NK-92 (cell line): ENCODE data around the gene PCSK5.
"Not testable (repeated sequence)": the region's sequence is repeated elsewhere in the genome, so short reads cannot be mapped to it uniquely, and the experiment has no call there.

Experiments used
- DNase-seq: peaks from one replicate; lab custom pipeline; 2025; ENCODE audit not compliant: unreplicated experiment; lab: John Stamatoyannopoulos, UW

Gene PCSK5

DNA sequence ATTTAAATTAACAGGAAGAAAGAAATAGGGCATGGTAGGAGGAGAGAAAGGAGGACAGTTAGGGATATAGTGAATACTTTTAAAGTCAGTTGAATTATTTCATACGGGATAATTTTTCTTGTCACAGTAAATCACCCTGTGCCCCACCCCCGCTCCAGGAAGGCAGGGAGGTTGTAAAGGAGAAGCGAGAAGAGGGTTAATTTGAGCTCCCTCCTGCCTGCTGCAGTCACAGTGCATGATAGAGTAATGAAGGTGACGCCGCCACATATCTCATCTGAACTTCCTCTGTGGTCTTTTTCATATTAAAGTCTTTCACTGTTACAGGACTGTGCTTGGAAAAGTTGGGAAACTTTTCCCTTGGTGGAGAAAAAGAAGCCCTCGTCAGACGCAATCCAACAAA, 896 bp upstream of the PCSK5 start:
- DNase-seq = no peak

DNA sequence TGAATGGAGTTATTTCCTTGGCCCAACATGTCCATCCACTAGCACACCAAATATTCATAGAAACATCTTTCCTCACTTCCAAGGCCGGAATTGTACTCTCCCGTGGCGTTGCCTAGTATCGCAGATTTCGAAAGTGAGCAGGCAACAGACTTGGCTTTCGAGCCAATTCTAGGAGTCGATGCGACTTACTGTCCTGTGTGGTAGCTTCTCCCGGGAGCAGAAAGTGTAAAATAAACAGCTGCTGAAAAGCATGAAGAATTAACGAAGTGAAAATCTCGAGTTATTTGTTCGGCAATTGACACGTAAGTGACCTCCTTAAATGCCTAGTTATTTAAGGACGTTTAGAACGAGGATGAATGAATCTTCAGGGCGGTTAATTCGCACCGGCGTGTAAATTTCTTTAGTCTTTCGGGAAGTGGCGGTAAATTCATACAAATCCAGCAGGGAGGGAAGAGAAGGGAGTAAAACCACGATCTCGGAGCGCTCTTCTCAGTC, 449 bp upstream of the PCSK5 start:
- no peak for DNase-seq

DNA sequence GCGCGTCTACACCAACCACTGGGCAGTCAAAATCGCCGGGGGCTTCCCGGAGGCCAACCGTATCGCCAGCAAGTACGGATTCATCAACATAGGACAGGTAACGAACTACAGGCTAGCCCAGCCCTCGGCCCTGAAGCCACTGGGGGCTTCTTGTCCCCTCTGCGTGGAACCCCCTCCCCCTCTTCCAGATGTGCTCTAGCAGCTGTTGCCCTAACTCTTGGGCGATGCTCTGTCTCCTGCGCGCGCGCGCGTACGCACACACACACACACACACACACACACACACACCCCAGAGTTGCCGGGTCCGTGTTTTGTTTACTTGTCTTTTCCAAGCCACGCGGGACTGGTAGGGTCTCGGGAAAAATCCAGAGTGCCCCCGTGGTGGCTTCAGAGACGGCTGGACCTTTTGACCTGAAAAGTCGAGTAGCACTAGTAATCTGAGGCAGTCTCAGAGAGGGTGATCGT, 836 bp downstream of the PCSK5 start:
- no peak for DNase-seq

DNA sequence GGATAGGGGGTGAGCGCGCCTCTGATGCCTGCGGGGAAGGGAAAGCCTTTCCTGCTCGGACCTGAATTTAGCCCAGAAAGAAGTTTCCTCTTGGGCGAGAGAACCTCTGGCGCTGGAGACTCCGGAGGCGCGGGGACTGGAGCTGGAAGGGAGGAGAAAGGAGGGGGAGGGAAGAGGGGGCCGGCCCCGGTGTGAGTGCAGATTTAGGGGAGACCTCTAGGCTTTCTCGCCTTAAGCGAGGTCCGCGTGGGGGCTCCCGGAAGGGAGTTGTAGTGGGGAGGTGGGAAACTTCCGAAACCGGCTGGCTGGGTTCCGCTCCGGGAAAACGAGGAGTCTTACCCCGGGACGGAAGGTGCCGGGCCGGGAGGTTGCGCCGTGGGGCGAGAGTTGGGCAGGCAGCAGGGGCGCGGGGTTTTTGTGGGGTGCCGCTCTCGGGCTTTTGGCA, 1.3 kb downstream of the PCSK5 start:
- DNase-seq = no peak

DNA sequence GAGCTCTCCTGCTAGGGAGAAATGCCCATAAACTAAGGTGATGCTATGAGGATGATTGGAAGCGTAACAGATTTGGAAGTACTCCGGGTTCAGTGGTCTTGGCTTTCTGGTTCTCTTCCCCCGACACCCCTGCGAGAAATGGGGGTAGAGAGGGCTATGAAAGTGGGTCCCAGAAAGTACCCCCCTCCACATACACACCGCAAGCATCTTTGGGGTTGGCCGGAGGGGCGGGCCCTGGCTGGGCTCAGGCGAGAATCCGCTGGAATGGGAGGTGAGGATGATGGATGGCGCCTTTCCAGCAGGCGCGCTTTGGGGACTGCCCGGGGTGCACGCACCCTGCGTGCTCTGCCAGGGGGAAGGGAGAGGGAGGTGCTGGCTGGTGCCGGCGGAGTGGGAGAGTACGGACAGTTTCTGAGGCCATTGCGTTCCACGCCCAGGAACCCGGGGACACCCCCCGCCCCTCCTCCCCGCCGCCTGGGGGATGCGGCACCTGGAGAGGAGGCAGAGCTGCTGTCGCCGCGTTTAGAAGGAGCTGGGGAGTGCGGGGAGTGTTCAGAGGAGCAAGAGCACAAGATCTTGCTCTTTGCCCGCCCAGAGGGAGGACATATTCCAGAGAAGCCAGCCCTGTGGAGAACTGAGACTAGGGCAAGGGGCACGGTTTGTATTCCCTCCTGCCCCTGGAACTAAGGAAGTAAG, 1.9 kb downstream of the PCSK5 start:
- no peak for DNase-seq

DNA sequence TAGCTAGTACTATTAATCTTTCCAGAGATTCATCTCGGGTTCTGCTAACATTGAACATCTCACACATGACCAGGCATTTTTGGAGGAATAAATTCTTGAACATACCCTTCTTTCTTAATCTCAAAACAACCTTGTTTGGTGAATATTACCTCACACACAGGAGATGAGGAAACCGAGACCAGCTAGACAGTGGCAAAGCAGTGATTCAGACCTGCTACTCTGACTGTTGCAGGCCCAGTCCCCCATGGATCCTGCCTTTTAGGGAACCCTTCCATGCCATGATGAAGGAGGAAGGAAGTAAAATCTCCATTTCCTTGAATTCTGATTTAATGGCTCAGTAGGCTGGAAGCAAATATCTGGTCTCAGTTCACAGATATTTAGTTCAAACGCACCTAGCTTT, 2.6 kb downstream of the PCSK5 start:
- DNase-seq = no peak

DNA sequence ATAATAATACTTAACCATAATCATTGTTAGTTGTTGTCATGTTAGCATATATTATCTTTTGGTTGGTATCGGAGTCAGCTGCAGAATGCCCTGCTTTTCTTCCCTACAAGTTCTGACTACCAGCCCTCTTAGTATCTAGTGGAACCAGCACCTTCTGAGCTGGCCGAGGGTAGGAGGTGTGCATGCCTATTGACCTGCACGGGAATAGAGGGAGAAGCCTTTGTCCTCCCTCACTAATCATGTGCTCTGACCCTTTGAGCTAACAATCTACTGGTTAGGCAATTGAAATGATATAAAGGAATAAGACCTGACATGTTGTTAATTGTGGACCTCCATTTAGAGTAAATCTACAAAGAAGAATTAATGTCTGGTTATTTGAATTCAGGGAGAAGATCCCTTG, 4.1 kb downstream of the PCSK5 start:
- DNase-seq = no peak

DNA sequence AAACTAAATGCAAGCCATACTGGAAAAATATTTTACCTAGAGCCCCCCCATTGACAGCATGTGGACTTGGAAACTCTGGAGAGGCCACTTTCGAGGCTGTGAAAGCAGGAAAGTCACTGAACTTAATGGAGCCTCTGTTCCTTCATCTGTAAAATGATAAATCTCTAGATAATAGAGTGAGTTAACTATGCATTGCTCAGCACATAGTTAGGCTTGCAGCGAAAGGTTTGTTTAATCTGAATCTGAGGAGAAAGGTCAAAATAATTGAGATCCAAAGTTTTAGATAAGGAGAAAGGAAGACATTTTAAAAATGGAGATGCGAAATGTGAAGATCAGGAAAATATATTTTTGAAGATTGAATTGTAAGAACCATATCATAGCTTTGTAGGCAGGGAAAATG, 4.6 kb downstream of the PCSK5 start:
- DNase-seq = no peak

DNA sequence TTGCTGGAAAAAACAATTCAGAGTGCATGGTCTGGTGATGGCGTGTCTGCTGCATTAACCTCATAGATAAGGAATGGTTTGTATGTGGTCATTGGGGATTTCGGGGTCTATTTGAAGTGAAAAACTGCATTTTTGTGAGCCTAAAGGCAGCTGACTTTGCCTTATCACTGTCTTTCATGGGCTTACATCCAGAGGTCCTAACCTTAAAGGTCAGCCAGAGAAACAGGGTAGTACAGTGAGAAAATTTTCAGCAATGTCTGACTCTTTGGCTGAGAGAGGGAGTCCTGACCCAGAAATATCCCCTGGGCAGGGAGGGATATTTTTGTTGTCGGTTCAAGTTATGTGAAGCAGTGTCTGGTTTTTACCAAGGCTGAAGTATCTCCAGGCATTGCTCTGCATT, 5.7 kb downstream of the PCSK5 start:
- no peak for DNase-seq

DNA sequence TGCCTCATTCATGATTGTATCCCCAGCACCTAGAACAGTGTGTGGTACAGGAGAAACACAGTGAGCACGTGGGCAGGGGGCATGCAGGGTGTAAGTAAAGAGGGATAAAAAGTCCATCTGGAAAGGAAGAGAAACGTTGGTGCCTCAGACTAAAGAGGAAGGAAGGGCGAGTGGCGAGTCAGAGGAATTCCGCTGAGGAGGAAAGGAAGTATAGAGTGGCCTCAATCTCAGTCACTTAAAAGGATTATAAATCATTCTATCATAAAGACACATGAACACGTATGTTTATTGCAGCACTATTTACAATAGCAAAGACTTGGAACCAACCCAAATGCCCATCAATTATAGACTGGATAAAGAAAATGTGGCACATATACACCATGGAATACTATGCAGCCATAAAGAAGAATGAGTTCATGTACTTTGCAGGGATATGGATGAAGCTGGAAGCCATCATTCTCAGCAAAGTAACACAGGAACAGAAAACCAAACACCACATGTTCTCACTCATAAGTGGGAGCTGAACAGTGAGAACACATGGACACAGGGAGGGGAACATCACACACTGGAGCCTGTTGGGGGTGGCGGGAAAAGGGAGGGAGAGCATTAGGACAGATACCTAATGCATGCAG, 10.5 kb downstream of the PCSK5 start:
- not testable (repeated sequence) for DNase-seq

DNA sequence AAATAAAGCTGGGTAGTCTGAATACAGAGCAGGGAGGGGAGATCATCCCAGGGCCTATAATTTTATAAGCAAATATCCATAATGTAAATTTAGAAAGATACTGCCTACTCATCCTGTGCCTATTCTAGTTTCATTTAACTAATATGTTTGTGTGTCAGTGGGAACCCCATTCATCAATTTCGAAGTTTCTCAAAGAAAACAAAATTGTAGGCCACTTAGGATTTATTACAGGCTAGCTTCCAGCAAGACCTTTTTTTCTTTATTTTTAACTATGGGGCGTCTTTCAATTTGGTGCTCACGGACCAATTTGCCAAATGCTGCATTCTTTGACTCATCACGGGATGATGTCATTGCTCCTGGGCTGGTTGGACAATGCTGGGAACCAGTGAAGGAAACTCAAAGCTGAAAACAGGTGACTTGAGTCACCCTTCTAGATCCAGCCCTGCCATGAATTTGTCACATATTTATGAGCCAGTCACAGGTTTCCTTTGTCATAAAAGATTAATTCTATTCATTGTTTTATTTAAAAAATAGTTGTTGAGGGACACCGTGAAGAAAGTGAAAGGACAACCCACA, 13.4 kb downstream of the PCSK5 start:
- no peak for DNase-seq

DNA sequence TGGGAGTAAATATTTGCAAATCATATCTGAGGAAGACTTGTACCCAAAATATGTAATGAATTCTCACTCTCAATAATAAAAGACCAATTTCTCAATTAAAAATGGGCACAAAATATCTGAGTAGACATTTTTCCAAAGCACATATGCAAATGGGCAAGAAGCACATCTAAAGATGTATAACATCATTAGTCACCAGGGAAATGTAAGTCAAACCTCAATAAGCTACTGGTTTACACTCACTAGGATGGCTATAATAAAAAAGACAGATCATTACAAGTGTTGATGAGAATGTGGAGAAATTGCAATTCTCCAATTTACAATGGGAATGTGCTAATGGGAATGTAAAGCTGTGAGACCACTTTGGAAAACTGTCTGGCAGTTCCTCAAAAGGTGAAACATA, 13.9 kb downstream of the PCSK5 start:
- no peak for DNase-seq

DNA sequence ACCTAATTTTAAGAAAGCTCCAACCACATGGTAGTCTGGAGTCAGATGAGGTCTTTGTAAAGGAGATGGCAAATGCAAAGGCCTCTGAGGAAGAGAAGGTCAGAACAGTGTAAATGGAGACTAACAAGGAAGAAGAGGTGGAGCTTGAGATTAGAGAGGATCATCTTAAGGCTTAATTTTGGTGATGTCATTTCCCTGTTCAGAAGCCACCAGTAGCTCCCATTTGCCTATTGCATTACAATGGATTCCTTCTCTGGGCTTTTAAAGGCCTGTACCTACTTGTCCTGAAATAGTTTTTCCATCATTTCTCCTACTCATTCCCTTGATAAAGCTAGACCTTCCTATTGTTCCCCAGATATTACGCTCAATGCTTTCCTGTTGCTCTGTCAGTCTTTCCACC, 16.1 kb downstream of the PCSK5 start:
- DNase-seq = no peak

DNA sequence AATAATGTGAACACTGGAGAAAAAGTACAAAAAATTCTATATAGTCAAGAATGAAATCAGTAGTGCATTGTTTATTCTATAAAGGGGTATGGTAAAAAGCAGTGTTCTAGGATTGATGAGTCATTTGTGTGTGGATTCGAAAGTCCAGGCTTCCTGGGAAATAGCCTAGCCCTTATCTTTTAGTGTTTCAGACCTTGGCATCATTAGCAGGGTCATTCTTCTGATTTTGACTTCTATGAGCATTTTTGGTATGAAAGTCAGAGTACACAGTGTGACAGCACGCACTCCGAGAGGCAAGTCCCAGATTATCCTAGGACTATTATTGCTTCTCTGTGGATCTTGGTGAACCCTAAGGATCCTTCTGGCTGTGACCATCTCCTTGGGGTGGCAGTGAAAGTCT, 16.9 kb downstream of the PCSK5 start:
- no peak for DNase-seq

DNA sequence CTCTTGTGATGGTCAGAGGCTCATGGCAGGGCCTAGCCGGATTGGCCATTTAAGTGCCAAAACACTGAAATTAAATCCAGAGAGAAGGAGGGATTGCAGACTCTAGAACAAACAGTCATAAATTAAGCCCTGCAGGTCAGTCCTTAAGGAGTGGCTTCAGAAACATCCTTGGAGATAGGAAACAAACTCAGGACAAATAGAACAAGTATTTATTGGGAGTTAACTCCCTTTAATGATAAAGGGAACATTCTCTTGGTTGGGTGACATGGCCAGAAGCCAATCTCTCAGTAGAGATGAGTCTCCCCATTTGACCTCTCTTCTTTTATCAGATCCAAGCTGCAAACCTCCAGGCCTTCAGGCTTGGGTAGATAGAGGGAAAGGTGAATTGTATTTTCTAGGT, 17.4 kb downstream of the PCSK5 start:
- DNase-seq = no peak

DNA sequence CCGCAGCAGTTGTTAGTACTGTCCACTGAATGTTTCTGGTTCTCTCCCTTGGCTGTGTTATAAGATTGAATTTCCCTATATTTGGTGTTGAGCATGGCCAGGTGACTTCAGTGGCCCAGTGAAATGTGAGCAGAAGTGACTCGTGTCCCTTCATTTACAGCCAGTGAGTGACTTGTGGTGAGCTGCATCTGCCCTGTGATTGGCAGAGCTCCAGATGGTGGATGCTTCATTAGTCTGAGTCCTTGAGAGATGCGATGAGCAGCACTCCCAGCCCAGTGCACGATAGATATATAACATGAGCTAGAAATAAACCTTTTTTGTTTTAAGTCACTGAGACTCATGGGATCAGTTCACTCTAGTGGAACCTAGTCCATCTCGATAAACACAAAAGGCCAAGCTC, 19.3 kb downstream of the PCSK5 start:
- DNase-seq = no peak

DNA sequence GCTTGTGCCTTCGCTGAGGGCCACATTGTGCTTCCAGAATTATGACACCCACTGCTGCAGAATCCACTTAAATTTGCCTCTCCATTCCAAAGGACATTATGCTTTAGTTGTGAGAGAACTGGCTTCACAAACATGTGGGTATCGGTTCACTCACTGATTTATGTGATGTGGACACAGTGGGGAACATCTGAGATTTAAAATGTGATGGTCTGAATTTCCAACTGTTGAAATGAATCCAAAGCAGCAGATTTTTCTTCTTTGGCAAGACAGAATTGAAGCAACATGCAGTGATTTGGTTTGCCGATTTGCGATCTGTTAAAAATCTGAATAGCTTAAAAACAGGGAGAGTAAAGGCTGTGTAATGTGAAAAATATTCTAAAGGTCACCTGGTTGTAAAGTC, 20.3 kb downstream of the PCSK5 start:
- DNase-seq = no peak

DNA sequence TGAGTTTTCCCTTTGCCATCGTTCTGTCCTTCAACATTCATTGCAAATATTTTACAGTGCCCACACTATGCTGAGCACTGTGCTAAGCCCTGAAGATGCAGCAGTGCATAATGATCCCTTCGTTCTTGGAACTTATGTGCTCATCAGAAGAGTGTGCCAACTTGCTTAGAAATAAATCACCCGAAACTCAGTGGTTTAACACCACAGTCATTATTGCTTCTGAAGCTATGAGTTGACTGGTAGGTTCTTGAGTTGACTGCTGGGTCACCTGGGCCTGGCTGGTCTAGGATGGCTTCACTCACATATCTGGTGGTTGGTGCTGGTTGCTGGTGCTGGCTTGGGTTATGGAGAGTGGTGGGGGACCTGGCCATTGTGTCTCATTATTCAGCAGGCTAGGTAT, 20.9 kb downstream of the PCSK5 start:
- no peak for DNase-seq

DNA sequence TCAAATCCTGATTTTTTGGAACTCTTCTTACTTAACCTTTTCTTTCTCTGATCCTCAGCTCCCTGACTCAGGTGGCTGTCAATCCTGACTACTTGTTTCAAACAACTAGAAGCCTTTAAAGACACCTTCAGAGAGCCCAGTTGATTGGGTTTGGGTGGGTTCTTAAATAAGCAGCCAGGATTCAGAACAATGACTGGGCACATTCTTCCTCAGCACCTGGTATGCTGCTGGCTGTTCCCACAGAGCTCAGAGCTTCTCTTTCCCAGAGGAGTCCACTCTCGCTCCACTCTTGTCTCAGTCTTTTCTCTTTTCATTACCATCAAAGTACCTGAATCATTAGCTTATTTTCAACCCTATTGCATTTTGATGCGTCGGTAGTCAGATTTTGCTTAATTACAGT, 22.5 kb downstream of the PCSK5 start:
- DNase-seq = no peak

DNA sequence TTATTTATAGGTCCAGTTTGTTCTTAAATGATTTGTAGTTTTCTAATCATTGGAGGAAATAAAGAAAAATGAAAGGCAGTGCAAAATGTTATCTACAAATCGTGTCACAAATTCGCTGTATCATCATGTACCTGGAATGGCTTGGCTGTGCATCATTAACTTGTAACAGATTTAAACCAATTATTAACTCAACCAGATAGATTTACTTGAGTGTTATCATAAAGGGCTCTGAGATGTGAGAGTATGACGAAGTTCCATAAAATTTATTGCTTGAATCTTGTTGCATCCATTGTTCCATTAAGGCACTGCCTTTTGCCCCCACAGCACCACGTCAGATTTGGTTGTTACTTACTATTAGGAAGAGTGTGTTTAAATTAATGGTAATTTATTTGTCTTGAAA, 23.5 kb downstream of the PCSK5 start:
- no peak for DNase-seq

DNA sequence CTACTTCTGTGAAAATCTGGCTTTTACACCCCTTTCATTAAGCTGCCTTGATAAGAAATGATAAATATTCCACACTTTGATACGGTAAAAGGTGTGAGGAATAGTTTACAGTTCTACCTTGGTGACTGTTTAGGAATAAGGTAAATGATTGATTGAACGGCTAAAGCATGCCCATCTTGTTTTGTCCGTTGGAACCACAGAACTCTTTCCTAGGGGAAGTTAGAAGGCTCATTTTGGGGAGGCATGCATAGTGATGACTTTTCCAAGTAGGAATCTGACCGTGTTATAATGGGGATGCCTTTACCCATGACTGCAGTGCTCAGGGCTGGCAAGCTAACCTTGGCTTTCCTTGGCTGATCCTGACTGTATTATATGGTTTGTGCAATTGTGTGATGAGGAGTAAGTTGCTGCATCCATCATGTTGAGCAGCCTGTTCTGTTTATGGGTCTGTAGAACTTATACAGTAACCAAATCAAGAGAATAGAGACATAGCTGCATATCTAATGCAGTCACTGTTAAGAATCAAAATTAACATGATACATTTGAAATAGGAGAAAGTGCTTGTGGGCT, 24.5 kb downstream of the PCSK5 start:
- DNase-seq = no peak

DNA sequence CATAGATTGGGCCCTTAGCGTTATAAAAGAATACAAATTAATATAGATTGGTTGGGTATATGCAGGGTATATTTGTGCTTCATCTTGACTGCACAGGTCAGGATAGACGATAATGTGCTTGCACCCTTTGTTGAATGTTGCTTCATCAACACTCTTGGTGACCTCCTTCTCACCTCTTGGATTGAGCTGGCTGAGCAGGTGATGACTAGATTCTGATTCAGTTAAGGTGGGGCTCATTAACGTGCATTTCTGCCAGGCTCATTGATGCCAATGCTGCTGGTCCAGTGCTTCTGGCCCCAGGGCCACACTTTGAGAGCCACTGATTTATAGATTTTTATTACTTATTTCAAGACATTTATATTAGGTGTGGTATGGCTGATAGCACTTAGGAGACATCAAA, 27.7 kb downstream of the PCSK5 start:
- no peak for DNase-seq
